Brain microvascular endothelial cell (primary cell): Measurements from ENCODE around the gene FRS3.

Experiments used
- DNase-seq: peaks from one replicate; pipeline ENCODE4 v3.0.0-alpha.2; 2020
- H3K27ac ChIP-seq: fragments of 250-450 bp; sonication (Bioruptor Pico); 2 replicates; pipeline ENCODE4 v1.5.1; 2020; ENCODE audit warnings: mild to moderate bottlenecking, moderate library complexity
- H3K27me3 ChIP-seq: fragments of 250-450 bp; sonication (Bioruptor Pico); replicated peaks from 2 replicates; pipeline ENCODE4 v1.5.1; 2020; ENCODE audit warnings: mild to moderate bottlenecking
- H3K36me3 ChIP-seq: fragments of 250-450 bp; sonication (Bioruptor Pico); replicated peaks from 2 replicates; pipeline ENCODE4 v1.5.1; 2020; ENCODE audit warnings: mild to moderate bottlenecking
- H3K4me3 ChIP-seq: 2 replicates; pipeline ENCODE4 v1.5.1; 2011; ENCODE audit warnings: low read depth, mild to moderate bottlenecking, control low read depth, low read length, moderate library complexity
- in situ Hi-C: cut with HindIII; loops from 2 replicates; pipeline ENCODE4 v1.10.0; 2017; ENCODE audit warnings: low sequenced_read_pairs, low pct_ligation_motif_present
- TF ChIP-seq, protein P1 (sequence below): IDR thresholded peaks from 2 replicates; pipeline ENCODE4 v1.5.1; 2011; ENCODE audit warnings: low read depth, mild to moderate bottlenecking, moderate library complexity, low read length, control low read depth, inconsistent platforms; ENCODE audit errors: missing control alignments

The FRS3 gene

DNA sequence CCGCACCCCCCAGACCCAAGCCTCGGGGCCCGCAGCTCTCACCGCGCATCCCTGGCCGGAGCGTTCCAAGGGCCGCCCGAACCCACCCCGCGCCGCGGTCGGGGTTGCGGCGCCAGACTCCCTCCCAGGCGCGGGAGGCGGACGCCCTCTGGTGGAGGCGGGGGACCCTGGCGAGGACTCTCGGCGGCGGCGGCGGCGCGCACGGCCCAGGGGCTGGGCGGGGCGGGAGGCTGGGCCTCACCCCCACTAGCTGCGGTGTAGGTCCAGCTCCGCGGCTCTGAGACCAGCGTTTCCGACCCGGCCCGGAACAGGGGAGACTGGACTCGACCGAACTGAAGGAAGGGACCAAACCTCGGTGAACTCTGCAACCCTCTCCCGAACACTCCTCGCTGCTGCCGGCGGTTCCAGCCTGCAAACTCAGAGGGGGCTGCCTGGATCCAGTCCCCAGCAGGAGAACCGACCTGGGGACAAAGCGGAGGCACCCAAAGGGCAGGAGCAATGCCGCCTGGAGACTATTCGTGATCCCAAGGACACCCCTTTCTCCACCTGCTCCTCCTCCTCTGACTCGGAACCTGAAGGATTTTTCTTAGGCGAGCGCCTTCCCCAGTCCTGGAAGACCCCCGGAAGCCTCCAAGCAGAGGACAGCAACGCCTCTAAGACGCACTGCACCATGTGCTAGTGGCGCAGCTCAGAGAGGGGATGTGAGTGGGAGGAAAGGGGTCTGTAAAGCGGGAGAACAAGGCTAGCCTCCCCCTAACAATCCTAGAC is 6.9 kb upstream of the FRS3 start:
- Histone ChIP-seq H3K27ac (peak overlapping the region; percentile 74), H3K4me3 (peak overlapping the region; percentile 100), H3K27me3 (no peaks in the 10 kb centered on the region), H3K36me3 (peaks cover 18% of the 10 kb centered on the region)
- DNase-seq = peak; percentile 54
- in situ Hi-C loops = loop anchor here (25.0 kb wide), 1 partner anchor 251 kb away; no protein-coding TSS in a partner anchor
- TF ChIP-seq, protein P1, sequence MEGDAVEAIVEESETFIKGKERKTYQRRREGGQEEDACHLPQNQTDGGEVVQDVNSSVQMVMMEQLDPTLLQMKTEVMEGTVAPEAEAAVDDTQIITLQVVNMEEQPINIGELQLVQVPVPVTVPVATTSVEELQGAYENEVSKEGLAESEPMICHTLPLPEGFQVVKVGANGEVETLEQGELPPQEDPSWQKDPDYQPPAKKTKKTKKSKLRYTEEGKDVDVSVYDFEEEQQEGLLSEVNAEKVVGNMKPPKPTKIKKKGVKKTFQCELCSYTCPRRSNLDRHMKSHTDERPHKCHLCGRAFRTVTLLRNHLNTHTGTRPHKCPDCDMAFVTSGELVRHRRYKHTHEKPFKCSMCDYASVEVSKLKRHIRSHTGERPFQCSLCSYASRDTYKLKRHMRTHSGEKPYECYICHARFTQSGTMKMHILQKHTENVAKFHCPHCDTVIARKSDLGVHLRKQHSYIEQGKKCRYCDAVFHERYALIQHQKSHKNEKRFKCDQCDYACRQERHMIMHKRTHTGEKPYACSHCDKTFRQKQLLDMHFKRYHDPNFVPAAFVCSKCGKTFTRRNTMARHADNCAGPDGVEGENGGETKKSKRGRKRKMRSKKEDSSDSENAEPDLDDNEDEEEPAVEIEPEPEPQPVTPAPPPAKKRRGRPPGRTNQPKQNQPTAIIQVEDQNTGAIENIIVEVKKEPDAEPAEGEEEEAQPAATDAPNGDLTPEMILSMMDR = peak; percentile 53

DNA sequence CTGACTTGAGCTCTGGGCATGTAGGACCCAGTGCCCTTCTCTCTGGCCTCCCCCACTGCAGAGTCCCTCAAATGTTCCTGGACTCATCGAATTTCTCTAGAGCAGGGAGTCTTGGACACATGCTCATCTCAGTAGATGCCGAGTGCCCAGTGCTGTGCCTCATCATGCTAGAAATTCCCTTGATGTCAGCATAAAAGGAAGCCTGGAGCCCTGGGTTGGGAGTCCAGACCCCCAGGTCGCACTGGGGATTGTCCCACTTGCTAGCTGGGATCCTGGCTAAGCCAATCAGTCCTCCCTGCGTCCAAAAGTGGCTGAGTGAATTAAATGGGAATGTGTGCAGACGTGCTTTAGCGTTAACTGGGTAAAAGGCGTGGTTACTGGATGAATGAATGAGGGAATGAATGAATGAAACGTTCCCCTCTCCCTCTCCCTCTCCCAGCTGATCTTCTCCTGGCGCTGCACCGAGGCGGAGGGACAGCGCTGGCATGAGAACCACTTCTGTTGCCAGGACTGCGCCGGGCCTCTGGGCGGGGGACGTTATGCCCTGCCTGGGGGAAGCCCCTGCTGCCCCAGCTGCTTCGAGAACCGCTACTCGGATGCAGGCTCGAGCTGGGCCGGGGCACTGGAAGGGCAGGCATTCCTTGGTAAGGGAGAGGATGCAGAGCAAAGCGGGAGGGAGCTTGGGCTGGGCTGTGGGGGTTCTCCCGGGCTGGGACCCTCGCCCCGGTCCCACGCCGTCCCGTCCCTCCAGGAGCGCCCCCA is 6.2 kb upstream of the FRS3 start:
- in situ Hi-C loops = loop anchor here (25.0 kb wide), 1 partner anchor 251 kb away; no protein-coding TSS in a partner anchor
- Histone ChIP-seq H3K36me3 (peaks cover 15% of the 10 kb centered on the region), H3K27ac (no peak overlapping the region), H3K27me3 (no peaks in the 10 kb centered on the region), H3K4me3 (peak overlapping the region; percentile 100)
- no peak for DNase-seq
- TF ChIP-seq, protein P1 = no peak

DNA sequence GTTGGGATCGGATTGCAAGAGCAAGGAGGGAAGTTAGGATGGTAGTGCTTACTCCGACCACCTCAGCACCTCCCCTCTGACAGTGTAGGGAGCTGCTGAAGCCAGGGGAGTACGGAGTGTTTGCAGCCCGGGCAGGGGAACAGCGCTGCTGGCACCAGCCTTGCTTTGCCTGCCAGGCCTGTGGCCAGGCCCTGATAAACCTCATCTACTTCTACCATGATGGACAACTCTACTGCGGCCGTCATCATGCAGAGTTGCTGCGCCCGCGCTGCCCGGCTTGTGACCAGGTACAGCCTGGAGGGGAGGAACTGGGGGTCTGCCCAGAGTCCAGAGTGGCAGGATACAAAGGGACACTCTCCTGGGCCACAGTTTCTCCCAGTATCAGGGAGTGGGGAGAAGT is 5.6 kb upstream of the FRS3 start:
- Histone ChIP-seq H3K27ac (no peak overlapping the region), H3K36me3 (peaks cover 11% of the 10 kb centered on the region), H3K27me3 (no peaks in the 10 kb centered on the region), H3K4me3 (no peak overlapping the region)
- no peak for DNase-seq
- TF ChIP-seq, protein P1 = no peak
- in situ Hi-C loops = loop anchor here (25.0 kb wide), 1 partner anchor 252 kb away; no protein-coding TSS in a partner anchor

DNA sequence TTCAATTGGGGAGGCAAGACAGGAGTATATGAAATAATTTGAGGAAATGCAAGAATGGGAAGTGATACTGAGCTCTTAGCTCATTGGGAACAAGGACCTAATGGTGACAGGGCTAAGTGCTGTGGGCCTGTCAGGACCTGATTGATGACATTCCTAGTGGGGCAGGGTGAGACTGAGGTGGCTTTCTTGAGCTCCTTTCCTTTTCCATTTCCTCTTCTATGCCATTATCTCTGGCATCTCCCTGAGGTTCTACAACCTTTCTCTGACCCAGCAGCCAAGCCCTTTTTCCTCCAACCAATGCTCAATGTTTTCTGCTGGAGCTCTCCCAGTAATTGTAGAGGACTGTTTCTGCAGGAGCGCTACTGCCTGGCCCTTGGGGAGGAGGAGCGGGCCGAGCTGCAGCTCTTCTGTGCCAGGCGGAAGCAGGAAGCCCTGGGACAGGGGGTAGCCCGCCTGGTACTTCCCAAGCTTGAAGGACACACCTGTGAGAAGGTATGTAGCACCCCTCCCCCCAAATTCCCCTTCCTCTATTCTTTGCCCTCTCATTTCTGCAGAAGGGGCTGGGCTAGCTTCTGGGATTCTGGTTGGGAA is 5.0 kb upstream of the FRS3 start:
- in situ Hi-C loops = loop anchor here (25.0 kb wide), 1 partner anchor 253 kb away; no protein-coding TSS in a partner anchor
- Histone ChIP-seq H3K36me3 (peaks cover 7% of the 10 kb centered on the region), H3K4me3 (no peak overlapping the region), H3K27ac (no peak overlapping the region), H3K27me3 (no peaks in the 10 kb centered on the region)
- no peak for DNase-seq
- TF ChIP-seq, protein P1 = no peak

DNA sequence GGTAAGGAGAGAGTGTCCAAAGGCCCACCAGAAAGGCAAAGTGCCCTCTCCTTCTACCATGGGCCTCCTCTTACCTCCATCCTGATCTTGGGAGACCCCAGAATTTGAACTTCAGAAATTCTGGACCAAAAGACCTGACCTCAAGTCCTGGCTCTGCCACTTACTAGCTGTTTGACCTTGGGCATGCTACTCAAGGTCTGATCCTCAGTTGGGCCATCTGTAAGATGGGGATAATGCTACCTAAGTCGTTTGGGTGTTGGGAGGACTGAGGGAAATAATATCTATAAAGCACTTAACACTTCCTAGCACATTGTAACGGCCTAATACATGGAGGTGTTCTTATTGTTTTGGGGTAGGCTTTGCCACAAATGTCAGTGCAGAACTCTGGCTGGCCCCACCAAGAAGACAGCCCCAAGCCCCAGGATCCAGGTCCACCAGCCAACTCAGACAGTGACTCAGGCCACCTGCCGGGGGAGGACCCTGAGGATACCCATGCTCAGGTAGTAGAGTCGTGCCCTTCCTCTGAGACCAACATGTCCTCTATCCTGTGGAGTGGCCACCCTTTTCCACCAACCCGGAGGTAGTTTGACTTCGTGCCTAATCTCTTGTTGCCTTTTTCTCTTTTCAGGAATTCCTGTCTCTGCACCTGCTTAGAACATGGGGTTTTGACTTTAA is 3.5 kb upstream of the FRS3 start:
- Histone ChIP-seq H3K27me3 (no peaks in the 10 kb centered on the region), H3K4me3 (no peak overlapping the region), H3K27ac (no peak overlapping the region), H3K36me3 (no peaks in the 10 kb centered on the region)
- DNase-seq = no peak
- in situ Hi-C loops = loop anchor here (25.0 kb wide), 1 partner anchor 254 kb away; no protein-coding TSS in a partner anchor
- TF ChIP-seq, protein P1 = no peak
